ENCODE measurements around the gene ATP6AP1. TPM values are rescaled to one million over a fixed set of nuclear protein-coding genes. Genes with fewer than 3 reads are reported as not detected.
A peak's percentile ranks its signal among the peaks of the same experiment; 100 is the strongest.

ATP6AP1 gene
- total and polyA plus RNA-seq, 2 of the 13 experiments (the other 11 are each of a cell fraction or from before 2014, with no cell fraction given), result 56.7 to 110 TPM

GRCh38 chrX:154428176-154429171 lies at the start of gene ATP6AP1 (continued):
- TF ChIP-seq ZNF543 (CRISPR knock-in tag; IDR thresholded peaks at IDR 0.05) (no peak), MLLT10 (CRISPR knock-in tag; IDR thresholded peaks at IDR 0.05) (no peak), ZNF12 (CRISPR knock-in tag; IDR thresholded peaks at IDR 0.05) (no peak), DMAP1 (CRISPR knock-in tag; IDR thresholded peaks at IDR 0.05) (no peak), FOXK2 (IDR thresholded peaks at IDR 0.05) (no peak), CSRNP2 (CRISPR knock-in tag; conservative IDR thresholded peaks at IDR 0.05; ENCODE audit: low read depth) (no peak), RFXANK (CRISPR knock-in tag; IDR thresholded peaks at IDR 0.05) (no peak), ZNF354B (CRISPR knock-in tag; IDR thresholded peaks at IDR 0.05) (no peak), NFYC (CRISPR knock-in tag; IDR thresholded peaks at IDR 0.05) (peak; percentile 97), ZNF75D (CRISPR knock-in tag; IDR thresholded peaks at IDR 0.05; ENCODE audit: borderline replicate concordance) (no peak), GFI1 (CRISPR knock-in tag; IDR thresholded peaks at IDR 0.05; ENCODE audit: borderline replicate concordance) (no peak), FOXC1 (CRISPR knock-in tag; IDR thresholded peaks at IDR 0.05; ENCODE audit: borderline replicate concordance) (peak; percentile 65; the same call in 1 of the 2 replicates), SETDB1 (CRISPR knock-in tag; IDR thresholded peaks at IDR 0.05; ENCODE audit: borderline replicate concordance) (no peak), RCOR2 (CRISPR knock-in tag; IDR thresholded peaks at IDR 0.05) (no peak), ZNF496 (CRISPR knock-in tag; IDR thresholded peaks at IDR 0.05; ENCODE audit: insufficient replicate concordance) (no peak), ZNF839 (CRISPR knock-in tag; IDR thresholded peaks at IDR 0.05; ENCODE audit: borderline replicate concordance) (no peak), BRD4 (CRISPR knock-in tag; IDR thresholded peaks at IDR 0.05) (0 out of 2 replicates have a peak, but pooled peaks have one; percentile 48), FIP1L1 (IDR thresholded peaks at IDR 0.05; ENCODE audit: borderline replicate concordance, insufficient read depth, low read depth, low read length) (no peak), FLYWCH1 (CRISPR knock-in tag; IDR thresholded peaks at IDR 0.05) (no peak), ZNF644 (CRISPR knock-in tag; IDR thresholded peaks at IDR 0.05; ENCODE audit: low read depth) (no peak), PAWR (CRISPR knock-in tag; IDR thresholded peaks at IDR 0.05; ENCODE audit: borderline replicate concordance) (no peak), ZKSCAN1 (IDR thresholded peaks at IDR 0.05; ENCODE audit: low read length) (no peak), RFX5 (IDR thresholded peaks at IDR 0.05; ENCODE audit: low read depth, low read length) (peak; percentile 65)
- TF ChIP-seq, protein P1, sequence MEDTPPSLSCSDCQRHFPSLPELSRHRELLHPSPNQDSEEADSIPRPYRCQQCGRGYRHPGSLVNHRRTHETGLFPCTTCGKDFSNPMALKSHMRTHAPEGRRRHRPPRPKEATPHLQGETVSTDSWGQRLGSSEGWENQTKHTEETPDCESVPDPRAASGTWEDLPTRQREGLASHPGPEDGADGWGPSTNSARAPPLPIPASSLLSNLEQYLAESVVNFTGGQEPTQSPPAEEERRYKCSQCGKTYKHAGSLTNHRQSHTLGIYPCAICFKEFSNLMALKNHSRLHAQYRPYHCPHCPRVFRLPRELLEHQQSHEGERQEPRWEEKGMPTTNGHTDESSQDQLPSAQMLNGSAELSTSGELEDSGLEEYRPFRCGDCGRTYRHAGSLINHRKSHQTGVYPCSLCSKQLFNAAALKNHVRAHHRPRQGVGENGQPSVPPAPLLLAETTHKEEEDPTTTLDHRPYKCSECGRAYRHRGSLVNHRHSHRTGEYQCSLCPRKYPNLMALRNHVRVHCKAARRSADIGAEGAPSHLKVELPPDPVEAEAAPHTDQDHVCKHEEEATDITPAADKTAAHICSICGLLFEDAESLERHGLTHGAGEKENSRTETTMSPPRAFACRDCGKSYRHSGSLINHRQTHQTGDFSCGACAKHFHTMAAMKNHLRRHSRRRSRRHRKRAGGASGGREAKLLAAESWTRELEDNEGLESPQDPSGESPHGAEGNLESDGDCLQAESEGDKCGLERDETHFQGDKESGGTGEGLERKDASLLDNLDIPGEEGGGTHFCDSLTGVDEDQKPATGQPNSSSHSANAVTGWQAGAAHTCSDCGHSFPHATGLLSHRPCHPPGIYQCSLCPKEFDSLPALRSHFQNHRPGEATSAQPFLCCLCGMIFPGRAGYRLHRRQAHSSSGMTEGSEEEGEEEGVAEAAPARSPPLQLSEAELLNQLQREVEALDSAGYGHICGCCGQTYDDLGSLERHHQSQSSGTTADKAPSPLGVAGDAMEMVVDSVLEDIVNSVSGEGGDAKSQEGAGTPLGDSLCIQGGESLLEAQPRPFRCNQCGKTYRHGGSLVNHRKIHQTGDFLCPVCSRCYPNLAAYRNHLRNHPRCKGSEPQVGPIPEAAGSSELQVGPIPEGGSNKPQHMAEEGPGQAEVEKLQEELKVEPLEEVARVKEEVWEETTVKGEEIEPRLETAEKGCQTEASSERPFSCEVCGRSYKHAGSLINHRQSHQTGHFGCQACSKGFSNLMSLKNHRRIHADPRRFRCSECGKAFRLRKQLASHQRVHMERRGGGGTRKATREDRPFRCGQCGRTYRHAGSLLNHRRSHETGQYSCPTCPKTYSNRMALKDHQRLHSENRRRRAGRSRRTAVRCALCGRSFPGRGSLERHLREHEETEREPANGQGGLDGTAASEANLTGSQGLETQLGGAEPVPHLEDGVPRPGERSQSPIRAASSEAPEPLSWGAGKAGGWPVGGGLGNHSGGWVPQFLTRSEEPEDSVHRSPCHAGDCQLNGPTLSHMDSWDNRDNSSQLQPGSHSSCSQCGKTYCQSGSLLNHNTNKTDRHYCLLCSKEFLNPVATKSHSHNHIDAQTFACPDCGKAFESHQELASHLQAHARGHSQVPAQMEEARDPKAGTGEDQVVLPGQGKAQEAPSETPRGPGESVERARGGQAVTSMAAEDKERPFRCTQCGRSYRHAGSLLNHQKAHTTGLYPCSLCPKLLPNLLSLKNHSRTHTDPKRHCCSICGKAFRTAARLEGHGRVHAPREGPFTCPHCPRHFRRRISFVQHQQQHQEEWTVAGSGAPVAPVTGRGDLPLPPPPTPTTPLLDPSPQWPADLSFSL (CRISPR knock-in tag; IDR thresholded peaks at IDR 0.05), result no peak
